Keratinocyte (primary cell): ENCODE results near the gene TRIM73.
"Not testable (repeated sequence)": the region's sequence is repeated elsewhere in the genome, so short reads cannot be mapped to it uniquely, and the experiment has no call there.

Experiments used
- EZH2 ChIP-seq: IDR thresholded peaks from one replicate; pipeline ENCODE4 v1.6.1; 2012; ENCODE audit warnings: inconsistent platforms, mild to moderate bottlenecking, low read length, moderate library complexity
- TF ChIP-seq, protein P1 (sequence below), 3 experiments: IDR thresholded peaks in 1 of 3; conservative IDR thresholded peaks in 1 of 3; optimal IDR thresholded peaks in 1 of 3; 2 replicates in 2 of 3; 3 replicates in 1 of 3; pipeline versions ENCODE3 to v1.5.1; 2011; ENCODE audit warnings: low read length in 3 of 3, mild to moderate bottlenecking in 3 of 3, moderate library complexity in 2 of 3, control low read depth in 1 of 3, inconsistent platforms in 1 of 3; ENCODE audit not compliant: insufficient read depth in 2 of 3; ENCODE audit errors: extremely low read depth in 1 of 3

DNA sequence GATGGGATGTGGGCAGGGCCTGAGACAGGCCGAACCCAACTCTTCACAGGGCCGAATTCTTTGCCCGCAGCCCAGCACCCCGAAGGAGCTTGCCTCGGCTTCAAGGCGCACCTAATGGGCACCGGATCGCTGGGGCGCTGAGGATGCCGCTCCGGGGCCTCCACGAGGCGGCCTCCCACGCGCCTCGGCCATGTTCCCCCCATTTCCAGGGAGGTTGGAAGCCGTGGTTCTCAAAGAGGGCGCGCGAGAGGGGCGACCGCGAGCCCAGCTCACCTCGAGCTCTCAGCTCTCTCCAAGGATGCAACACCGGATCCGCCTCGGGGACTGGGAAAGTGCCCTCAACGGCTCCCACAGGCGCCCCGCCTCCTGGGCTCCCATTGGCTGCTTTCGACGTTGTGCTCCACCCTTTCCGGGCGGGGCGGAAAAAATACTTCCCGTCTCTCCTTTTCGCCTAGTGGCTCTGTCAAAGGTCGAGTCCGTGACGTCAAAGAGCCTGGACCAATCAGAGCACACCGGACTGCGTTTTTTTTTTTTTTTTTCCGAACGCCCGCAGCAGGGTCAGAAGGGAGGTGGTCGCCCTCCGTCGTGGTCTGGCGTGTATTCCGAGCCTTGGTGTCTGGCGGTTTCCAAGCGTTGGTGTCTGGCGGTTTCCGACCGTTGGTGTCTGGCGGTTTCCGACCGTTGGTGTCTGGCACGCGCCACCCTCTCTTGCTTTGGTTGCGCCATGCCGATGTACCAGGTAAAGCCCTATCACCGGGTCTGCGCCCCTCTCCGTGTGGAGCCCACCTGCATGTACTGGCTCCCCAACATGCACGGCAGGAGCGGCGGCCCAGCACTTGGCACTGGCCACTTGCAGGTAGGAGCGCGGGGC is 36.5 kb upstream of the TRIM73 start:
- TF ChIP-seq, protein P1, sequence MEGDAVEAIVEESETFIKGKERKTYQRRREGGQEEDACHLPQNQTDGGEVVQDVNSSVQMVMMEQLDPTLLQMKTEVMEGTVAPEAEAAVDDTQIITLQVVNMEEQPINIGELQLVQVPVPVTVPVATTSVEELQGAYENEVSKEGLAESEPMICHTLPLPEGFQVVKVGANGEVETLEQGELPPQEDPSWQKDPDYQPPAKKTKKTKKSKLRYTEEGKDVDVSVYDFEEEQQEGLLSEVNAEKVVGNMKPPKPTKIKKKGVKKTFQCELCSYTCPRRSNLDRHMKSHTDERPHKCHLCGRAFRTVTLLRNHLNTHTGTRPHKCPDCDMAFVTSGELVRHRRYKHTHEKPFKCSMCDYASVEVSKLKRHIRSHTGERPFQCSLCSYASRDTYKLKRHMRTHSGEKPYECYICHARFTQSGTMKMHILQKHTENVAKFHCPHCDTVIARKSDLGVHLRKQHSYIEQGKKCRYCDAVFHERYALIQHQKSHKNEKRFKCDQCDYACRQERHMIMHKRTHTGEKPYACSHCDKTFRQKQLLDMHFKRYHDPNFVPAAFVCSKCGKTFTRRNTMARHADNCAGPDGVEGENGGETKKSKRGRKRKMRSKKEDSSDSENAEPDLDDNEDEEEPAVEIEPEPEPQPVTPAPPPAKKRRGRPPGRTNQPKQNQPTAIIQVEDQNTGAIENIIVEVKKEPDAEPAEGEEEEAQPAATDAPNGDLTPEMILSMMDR (optimal IDR thresholded peaks at IDR 0.05 in 1 of 3, IDR thresholded peaks at IDR 0.05 in 1 of 3, conservative IDR thresholded peaks at IDR 0.05 in 1 of 3; ENCODE audit: extremely low read depth in 1 of 3, insufficient read depth in 2 of 3, low read length in 3 of 3) = not testable (repeated sequence)
- not testable (repeated sequence) for TF ChIP-seq EZH2
